ENCODE results near the gene MYL12A.

The MYL12A gene

GRCh38 chr18:3224223-3224622 lies 23.4 kb upstream of the MYL12A start:
- no peak overlapping the region for H3K9ac ChIP-seq
- no peaks in the 10 kb centered on the region for H3K9me3 ChIP-seq (ENCODE audit: control insufficient read depth, low read length)
- no peak for TF ChIP-seq CTCF (IDR thresholded peaks at IDR 0.05)
- H3K79me2 ChIP-seq: no peaks in the 10 kb centered on the region
- H3K27me3 ChIP-seq (ENCODE audit: control insufficient read depth, insufficient read depth, low read length): no peaks in the 10 kb centered on the region
- no peak overlapping the region for H3K27ac ChIP-seq
- no peak overlapping the region for H2AFZ ChIP-seq
- no peaks in the 10 kb centered on the region for H3K36me3 ChIP-seq (ENCODE audit: control insufficient read depth, insufficient read depth, low read length)
- H3K4me2 ChIP-seq (ENCODE audit: low read length): no peak overlapping the region
- H3K4me1 ChIP-seq: no peaks in the 10 kb centered on the region
- H3K4me3 ChIP-seq (ENCODE audit: low read depth, low read length): no peak overlapping the region

GRCh38 chr18:3225588-3225987 lies 22.0 kb upstream of the MYL12A start:
- Histone ChIP-seq H3K9ac (no peak overlapping the region), H3K27ac (no peak overlapping the region)
- TF ChIP-seq CTCF (IDR thresholded peaks at IDR 0.05): no peak

GRCh38 chr18:3226048-3226447 lies 21.6 kb upstream of the MYL12A start:
- Histone ChIP-seq H3K79me2 (no peaks in the 10 kb centered on the region), H3K4me2 (ENCODE audit: low read length) (no peak overlapping the region), H3K27ac (no peak overlapping the region), H3K4me3 (ENCODE audit: low read depth, low read length) (no peak overlapping the region), H3K9me3 (ENCODE audit: control insufficient read depth, low read length) (no peaks in the 10 kb centered on the region), H3K27me3 (ENCODE audit: control insufficient read depth, insufficient read depth, low read length) (no peaks in the 10 kb centered on the region), H3K4me1 (no peaks in the 10 kb centered on the region), H2AFZ (no peak overlapping the region), H3K36me3 (ENCODE audit: control insufficient read depth, insufficient read depth, low read length) (no peaks in the 10 kb centered on the region), H3K9ac (no peak overlapping the region)
- TF ChIP-seq CTCF (IDR thresholded peaks at IDR 0.05): no peak

More at GRCh38 chr18:3225588-3225987, 22.0 kb upstream of the MYL12A start:
- no peak overlapping the region for H2AFZ ChIP-seq
- H3K4me1 ChIP-seq: no peaks in the 10 kb centered on the region
- no peak overlapping the region for H3K4me3 ChIP-seq (ENCODE audit: low read depth, low read length)
- no peaks in the 10 kb centered on the region for H3K36me3 ChIP-seq (ENCODE audit: control insufficient read depth, insufficient read depth, low read length)
- H3K27me3 ChIP-seq (ENCODE audit: control insufficient read depth, insufficient read depth, low read length): no peaks in the 10 kb centered on the region
- H3K79me2 ChIP-seq: no peaks in the 10 kb centered on the region
- no peaks in the 10 kb centered on the region for H3K9me3 ChIP-seq (ENCODE audit: control insufficient read depth, low read length)
- no peak overlapping the region for H3K4me2 ChIP-seq (ENCODE audit: low read length)

GRCh38 chr18:3230401-3231334 lies 16.9 kb upstream of the MYL12A start:
- Histone ChIP-seq H3K9ac (no peak overlapping the region), H3K27ac (no peak overlapping the region), H3K79me2 (no peaks in the 10 kb centered on the region), H3K27me3 (ENCODE audit: control insufficient read depth, insufficient read depth, low read length) (no peaks in the 10 kb centered on the region), H3K9me3 (ENCODE audit: control insufficient read depth, low read length) (no peaks in the 10 kb centered on the region), H2AFZ (no peak overlapping the region), H3K36me3 (ENCODE audit: control insufficient read depth, insufficient read depth, low read length) (no peaks in the 10 kb centered on the region), H3K4me1 (no peaks in the 10 kb centered on the region), H3K4me2 (ENCODE audit: low read length) (no peak overlapping the region), H3K4me3 (ENCODE audit: low read depth, low read length) (no peak overlapping the region)
- TF ChIP-seq CTCF (IDR thresholded peaks at IDR 0.05): no peak

- H3K9me3 ChIP-seq (ENCODE audit: control insufficient read depth, low read length): no peaks in the 10 kb centered on the region
- H3K4me2 ChIP-seq (ENCODE audit: low read length): no peak overlapping the region
- TF ChIP-seq CTCF (IDR thresholded peaks at IDR 0.05): no peak
- no peaks in the 10 kb centered on the region for H3K36me3 ChIP-seq (ENCODE audit: control insufficient read depth, insufficient read depth, low read length)
- no peaks in the 10 kb centered on the region for H3K79me2 ChIP-seq
- no peaks in the 10 kb centered on the region for H3K27me3 ChIP-seq (ENCODE audit: control insufficient read depth, insufficient read depth, low read length)
- H3K4me1 ChIP-seq: peaks cover 7% of the 10 kb centered on the region
- H3K27ac ChIP-seq: no peak overlapping the region
- H2AFZ ChIP-seq: no peak overlapping the region
- H3K4me3 ChIP-seq (ENCODE audit: low read depth, low read length): no peak overlapping the region
- no peak overlapping the region for H3K9ac ChIP-seq
Measured at GRCh38 chr18:3233004-3233403, 14.6 kb upstream of the MYL12A start.

Measured in parathyroid adenoma (tissue), 2 donors.